Fibroblast of pulmonary artery (primary cell): ENCODE data around the gene EPB41L4B.

ENCODE experiments used
- DNase-seq: peaks from one replicate; pipeline ENCODE4 v3.0.0-alpha.2; 2010; ENCODE audit warnings: low read depth
- H3K4me3 ChIP-seq: replicated peaks from 2 replicates; pipeline ENCODE4 v1.5.1; 2011; ENCODE audit warnings: low read depth, mild to moderate bottlenecking, control low read depth, low read length, moderate library complexity
- TF ChIP-seq, protein P1 (sequence below): IDR thresholded peaks from 2 replicates; pipeline ENCODE4 v1.5.1; 2011; ENCODE audit warnings: mild to moderate bottlenecking, control low read depth, low read length, inconsistent platforms; ENCODE audit errors: missing control alignments

The EPB41L4B gene

GRCh38 chr9:109242741-109243140 lies 78.1 kb downstream of the EPB41L4B start:
- no peak overlapping the region for H3K4me3 ChIP-seq
- DNase-seq: no peak
- TF ChIP-seq, protein P1, sequence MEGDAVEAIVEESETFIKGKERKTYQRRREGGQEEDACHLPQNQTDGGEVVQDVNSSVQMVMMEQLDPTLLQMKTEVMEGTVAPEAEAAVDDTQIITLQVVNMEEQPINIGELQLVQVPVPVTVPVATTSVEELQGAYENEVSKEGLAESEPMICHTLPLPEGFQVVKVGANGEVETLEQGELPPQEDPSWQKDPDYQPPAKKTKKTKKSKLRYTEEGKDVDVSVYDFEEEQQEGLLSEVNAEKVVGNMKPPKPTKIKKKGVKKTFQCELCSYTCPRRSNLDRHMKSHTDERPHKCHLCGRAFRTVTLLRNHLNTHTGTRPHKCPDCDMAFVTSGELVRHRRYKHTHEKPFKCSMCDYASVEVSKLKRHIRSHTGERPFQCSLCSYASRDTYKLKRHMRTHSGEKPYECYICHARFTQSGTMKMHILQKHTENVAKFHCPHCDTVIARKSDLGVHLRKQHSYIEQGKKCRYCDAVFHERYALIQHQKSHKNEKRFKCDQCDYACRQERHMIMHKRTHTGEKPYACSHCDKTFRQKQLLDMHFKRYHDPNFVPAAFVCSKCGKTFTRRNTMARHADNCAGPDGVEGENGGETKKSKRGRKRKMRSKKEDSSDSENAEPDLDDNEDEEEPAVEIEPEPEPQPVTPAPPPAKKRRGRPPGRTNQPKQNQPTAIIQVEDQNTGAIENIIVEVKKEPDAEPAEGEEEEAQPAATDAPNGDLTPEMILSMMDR: no peak

GRCh38 chr9:109242014-109242413 lies 78.8 kb downstream of the EPB41L4B start:
- no peak for DNase-seq
- TF ChIP-seq, protein P1: no peak

DNA sequence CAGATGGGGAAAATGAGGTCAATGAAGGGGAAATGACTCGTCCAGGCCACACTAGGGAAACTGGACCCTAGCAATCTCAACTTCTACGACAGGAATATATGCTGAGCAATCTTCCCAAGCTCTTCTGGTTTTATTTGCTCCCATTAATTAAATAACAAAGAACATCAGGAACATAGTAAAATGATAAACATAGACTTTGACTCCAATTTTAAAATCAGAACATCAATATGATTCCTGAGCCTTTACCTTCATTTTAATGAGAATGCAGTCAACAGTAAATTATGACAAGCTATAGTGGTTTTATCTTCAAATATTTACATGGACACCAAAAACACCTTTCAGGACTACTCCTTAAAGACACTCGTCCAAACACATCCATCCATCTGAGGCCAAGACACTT lies 79.7 kb downstream of the EPB41L4B start:
- DNase-seq: no peak
- H3K4me3 ChIP-seq: no peak overlapping the region

More at GRCh38 chr9:109242014-109242413, 78.8 kb downstream of the EPB41L4B start:
- H3K4me3 ChIP-seq: no peak overlapping the region

GRCh38 chr9:109239240-109239639 lies 81.6 kb downstream of the EPB41L4B start:
- no peak overlapping the region for H3K4me3 ChIP-seq
- TF ChIP-seq, protein P1: no peak
- no peak for DNase-seq

More for the DNA sequence above, 79.7 kb downstream of the EPB41L4B start:
- TF ChIP-seq, protein P1: no peak

DNA sequence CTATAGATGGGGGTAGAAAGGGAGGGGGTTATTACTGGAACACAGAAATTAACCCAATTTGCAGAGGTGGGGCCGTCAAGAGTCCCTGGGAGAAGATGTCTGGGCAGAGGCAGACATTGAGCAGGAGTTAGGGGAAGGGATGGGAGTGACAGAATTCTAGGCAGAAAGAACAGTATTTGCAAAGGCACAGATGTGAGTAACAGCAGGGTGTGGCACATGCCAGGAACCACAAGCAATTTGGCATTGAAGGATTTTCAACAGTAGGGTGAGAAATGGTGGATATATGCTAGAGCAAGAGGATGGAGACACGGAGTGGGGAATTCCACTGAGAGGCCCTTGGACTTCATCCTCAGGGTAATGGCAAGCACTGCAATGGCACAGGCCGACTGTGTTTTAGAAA lies 82.2 kb downstream of the EPB41L4B start:
- TF ChIP-seq, protein P1: no peak
- no peak for DNase-seq
- no peak overlapping the region for H3K4me3 ChIP-seq

GRCh38 chr9:109238125-109238524 lies 82.7 kb downstream of the EPB41L4B start:
- DNase-seq: no peak
- no peak overlapping the region for H3K4me3 ChIP-seq
- TF ChIP-seq, protein P1: no peak

DNA sequence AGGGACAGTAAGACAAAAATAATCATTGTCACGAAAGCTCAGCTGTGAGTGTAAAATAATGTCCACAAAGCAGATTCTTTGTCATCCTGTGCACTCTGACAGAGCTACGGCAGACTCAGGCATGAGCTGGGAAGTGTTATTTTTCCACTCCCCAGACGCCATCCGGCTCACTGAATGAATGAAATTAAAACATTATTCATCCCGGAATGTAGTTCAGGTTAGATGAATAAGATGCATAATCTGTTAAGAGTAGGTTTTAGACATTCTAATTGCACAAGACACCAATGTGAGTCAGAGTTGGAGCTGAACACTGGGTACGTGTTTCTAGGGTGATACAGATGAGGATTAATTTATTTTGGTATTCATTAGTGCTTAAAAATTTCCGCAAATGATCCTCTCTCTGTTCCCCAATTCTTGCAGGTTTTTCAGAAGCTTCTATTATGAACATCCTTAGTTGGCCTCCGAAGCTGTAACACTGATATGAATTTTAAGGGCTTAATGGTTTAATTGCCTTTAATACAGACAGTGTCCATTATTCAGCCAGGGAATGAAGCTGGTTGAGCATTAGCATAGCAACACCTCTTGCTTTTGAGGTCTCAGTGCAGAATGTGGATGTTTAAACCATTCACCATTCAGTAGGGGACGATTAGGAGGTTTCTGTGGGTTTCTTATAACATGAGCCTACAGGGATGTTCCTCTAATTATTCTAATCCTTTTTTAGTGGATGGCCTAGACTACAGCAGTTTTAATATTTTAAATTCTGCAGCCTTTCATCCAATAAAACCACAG lies 88.2 kb downstream of the EPB41L4B start:
- DNase-seq: peak; percentile 31
- TF ChIP-seq, protein P1: no peak
- H3K4me3 ChIP-seq: no peak overlapping the region
